GM23338 (cell line): ENCODE results near the gene PACS2. TPM values are rescaled to one million over a fixed set of nuclear protein-coding genes. Genes with fewer than 3 reads are reported as not detected.

Source experiments
- ATAC-seq: fragments of 200-7000 bp; cut with Tn5 transposase; 3 replicates; pipeline ENCODE4 v1.9.1; 2020
- DNase-seq: peaks from one replicate; pipeline ENCODE4 v3.0.0-alpha.2; 2015; ENCODE audit warnings: low spot score
- H2AFZ ChIP-seq: fragments of 200-600 bp; sonication (generic); 2 replicates; pipeline ENCODE4 v1.8.0; 2016; ENCODE audit warnings: antibody characterized with exemption, mild to moderate bottlenecking, moderate library complexity
- H3F3A ChIP-seq: fragments of 200-600 bp; sonication (generic); replicated peaks from 2 replicates; pipeline ENCODE4 v1.8.0; 2017; ENCODE audit warnings: antibody characterized with exemption, mixed run types, low read depth
- H3K27ac ChIP-seq: fragments of 200-600 bp; sonication (generic); 2 replicates; pipeline ENCODE4 v1.6.1; 2016; ENCODE audit warnings: low read depth
- H3K27me3 ChIP-seq: fragments of 200-600 bp; sonication (generic); 2 replicates; pipeline ENCODE4 v1.8.0; 2016; ENCODE audit warnings: mild to moderate bottlenecking, mixed run types, moderate library complexity; ENCODE audit not compliant: insufficient read depth
- H3K36me3 ChIP-seq: fragments of 200-600 bp; sonication (generic); 2 replicates; pipeline ENCODE4 v1.8.0; 2016; ENCODE audit warnings: mild to moderate bottlenecking; ENCODE audit not compliant: insufficient read depth
- H3K4me1 ChIP-seq: fragments of 200-600 bp; sonication (generic); 2 replicates; pipeline ENCODE4 v1.8.0; 2016; ENCODE audit warnings: mild to moderate bottlenecking, moderate library complexity; ENCODE audit not compliant: insufficient read depth
- H3K4me2 ChIP-seq: fragments of 200-600 bp; sonication (generic); 2 replicates; pipeline ENCODE4 v1.7.1; 2017; ENCODE audit warnings: mixed run types
- H3K4me3 ChIP-seq: fragments of 200-600 bp; sonication (generic); 2 replicates; pipeline ENCODE4 v1.6.1; 2016; ENCODE audit warnings: mixed run types
- H3K79me2 ChIP-seq: fragments of 200-600 bp; sonication (generic); replicated peaks from 2 replicates; pipeline ENCODE4 v1.8.0; 2017; ENCODE audit warnings: mild to moderate bottlenecking; ENCODE audit not compliant: insufficient read depth
- H3K9me2 ChIP-seq: fragments of 200-600 bp; sonication (generic); 2 replicates; pipeline ENCODE4 v1.8.0; 2017; ENCODE audit not compliant: insufficient read depth
- H4K20me1 ChIP-seq: fragments of 200-600 bp; sonication (generic); replicated peaks from 2 replicates; pipeline ENCODE4 v1.8.0; 2017; ENCODE audit warnings: mild to moderate bottlenecking; ENCODE audit not compliant: insufficient read depth
- H3K27ac Mint-ChIP-seq: 2 replicates; pipeline ENCODE4 v1.8.0; 2020; ENCODE audit warnings: inconsistent platforms, mild to moderate bottlenecking, moderate library complexity, mixed read lengths
- H3K27me3 Mint-ChIP-seq: 3 replicates; pipeline ENCODE4 v1.8.0; 2022; ENCODE audit warnings: low read depth, mild to moderate bottlenecking, moderate library complexity, mixed read lengths, inconsistent platforms; ENCODE audit not compliant: insufficient read depth, poor library complexity
- H3K36me3 Mint-ChIP-seq: 3 replicates; pipeline ENCODE4 v1.8.0; 2021; ENCODE audit warnings: low read depth, mild to moderate bottlenecking, inconsistent platforms, moderate library complexity, mixed read lengths
- H3K4me1 Mint-ChIP-seq: 3 replicates; pipeline ENCODE4 v1.8.0; 2020; ENCODE audit warnings: mild to moderate bottlenecking, inconsistent platforms, mixed read lengths
- H3K4me3 Mint-ChIP-seq: 3 replicates; pipeline ENCODE4 v1.8.0; 2021; ENCODE audit warnings: moderate library complexity, mild to moderate bottlenecking, inconsistent platforms, mixed read lengths
- H3K9me3 Mint-ChIP-seq: 3 replicates; pipeline ENCODE4 v1.8.0; 2020; ENCODE audit warnings: moderate library complexity, mild to moderate bottlenecking, inconsistent platforms, mixed read lengths
- CTCF ChIP-seq, 2 experiments: fragments of 200-600 bp in 1 of 2; sonication (generic) in 1 of 2; conservative IDR thresholded peaks; 2 replicates each; pipeline versions ENCODE4 v1.5.1 to v1.6.1; 2016 to 2017; ENCODE audit warnings: antibody characterized with exemption in 2 of 2, low read depth in 2 of 2, mild to moderate bottlenecking in 2 of 2, moderate library complexity in 1 of 2
- ETS1 ChIP-seq: IDR thresholded peaks from 2 replicates; pipeline ENCODE4 v1.6.1; 2016; ENCODE audit warnings: antibody characterized with exemption
- ZNF331 ChIP-seq: fragments of 250-450 bp; sonication (Bioruptor Pico); IDR thresholded peaks from 2 replicates; pipeline ENCODE4 v1.5.0; 2020; ENCODE audit warnings: low read depth, mild to moderate bottlenecking, moderate library complexity
- polyA plus RNA-seq: library from polyadenylated mRNA; unstranded; fragments of >200 nt; fragmentation: Nextera tagmentation; extraction: Ambion mirVana; gene quantifications from 2 replicates; pipeline ENCODE4 v1.2.1, GENCODE V29; 2016
- total RNA-seq: library from RNA; depleted of rRNA; stranded (reverse); fragments of >200 nt; shearing (Covaris generic); gene quantifications from 2 replicates; pipeline ENCODE4 v1.2.3, GENCODE V29; 2014
- TF ChIP-seq, protein P1 (sequence below): fragments of 250-450 bp; sonication (Bioruptor Pico); IDR thresholded peaks from 2 replicates; pipeline ENCODE4 v1.5.0; 2020; ENCODE audit warnings: mild to moderate bottlenecking, moderate library complexity
- TF ChIP-seq, protein P2 (sequence below): IDR thresholded peaks from one replicate; pipeline ENCODE4 v1.6.1; 2018; ENCODE audit warnings: antibody characterized with exemption; ENCODE audit not compliant: unreplicated experiment

PACS2 gene
- total and polyA plus RNA-seq, 2 experiments from 2014 or later: 22.5 to 79.0 TPM

GRCh38 chr14:105382343-105383082 is 68.0 kb downstream of the PACS2 start:
- H3K27me3 ChIP-seq: no peaks in the 10 kb centered on the region
- H3K36me3 ChIP-seq: no peaks in the 10 kb centered on the region
- Mint-ChIP-seq H3K9me3 (no peaks in the 10 kb centered on the region), H3K36me3 (peaks cover 15% of the 10 kb centered on the region), H3K4me1 (no peaks in the 10 kb centered on the region), H3K27me3 (peaks cover 5% of the 10 kb centered on the region), H3K4me3 (no peak overlapping the region), H3K27ac (no peak overlapping the region)
- no peak overlapping the region for H3K4me3 ChIP-seq
- H3K9me2 ChIP-seq: no peaks in the 10 kb centered on the region
- H3K4me2 ChIP-seq: no peak overlapping the region
- H3F3A ChIP-seq: 0 out of 2 replicates have a peak, but pooled peaks cover 2% of the 10 kb centered on the region
- H3K27ac ChIP-seq: no peak overlapping the region
- DNase-seq (no peak), ATAC-seq (no peak)
- no peaks in the 10 kb centered on the region for H3K79me2 ChIP-seq
- no peak overlapping the region for H2AFZ ChIP-seq
- TF ChIP-seq ZNF331 (no peak), CTCF (conservative IDR thresholded peaks at IDR 0.05; ENCODE audit: low read depth in 2 of 2) (no peak), ETS1 (no peak)
- TF ChIP-seq, protein P1, sequence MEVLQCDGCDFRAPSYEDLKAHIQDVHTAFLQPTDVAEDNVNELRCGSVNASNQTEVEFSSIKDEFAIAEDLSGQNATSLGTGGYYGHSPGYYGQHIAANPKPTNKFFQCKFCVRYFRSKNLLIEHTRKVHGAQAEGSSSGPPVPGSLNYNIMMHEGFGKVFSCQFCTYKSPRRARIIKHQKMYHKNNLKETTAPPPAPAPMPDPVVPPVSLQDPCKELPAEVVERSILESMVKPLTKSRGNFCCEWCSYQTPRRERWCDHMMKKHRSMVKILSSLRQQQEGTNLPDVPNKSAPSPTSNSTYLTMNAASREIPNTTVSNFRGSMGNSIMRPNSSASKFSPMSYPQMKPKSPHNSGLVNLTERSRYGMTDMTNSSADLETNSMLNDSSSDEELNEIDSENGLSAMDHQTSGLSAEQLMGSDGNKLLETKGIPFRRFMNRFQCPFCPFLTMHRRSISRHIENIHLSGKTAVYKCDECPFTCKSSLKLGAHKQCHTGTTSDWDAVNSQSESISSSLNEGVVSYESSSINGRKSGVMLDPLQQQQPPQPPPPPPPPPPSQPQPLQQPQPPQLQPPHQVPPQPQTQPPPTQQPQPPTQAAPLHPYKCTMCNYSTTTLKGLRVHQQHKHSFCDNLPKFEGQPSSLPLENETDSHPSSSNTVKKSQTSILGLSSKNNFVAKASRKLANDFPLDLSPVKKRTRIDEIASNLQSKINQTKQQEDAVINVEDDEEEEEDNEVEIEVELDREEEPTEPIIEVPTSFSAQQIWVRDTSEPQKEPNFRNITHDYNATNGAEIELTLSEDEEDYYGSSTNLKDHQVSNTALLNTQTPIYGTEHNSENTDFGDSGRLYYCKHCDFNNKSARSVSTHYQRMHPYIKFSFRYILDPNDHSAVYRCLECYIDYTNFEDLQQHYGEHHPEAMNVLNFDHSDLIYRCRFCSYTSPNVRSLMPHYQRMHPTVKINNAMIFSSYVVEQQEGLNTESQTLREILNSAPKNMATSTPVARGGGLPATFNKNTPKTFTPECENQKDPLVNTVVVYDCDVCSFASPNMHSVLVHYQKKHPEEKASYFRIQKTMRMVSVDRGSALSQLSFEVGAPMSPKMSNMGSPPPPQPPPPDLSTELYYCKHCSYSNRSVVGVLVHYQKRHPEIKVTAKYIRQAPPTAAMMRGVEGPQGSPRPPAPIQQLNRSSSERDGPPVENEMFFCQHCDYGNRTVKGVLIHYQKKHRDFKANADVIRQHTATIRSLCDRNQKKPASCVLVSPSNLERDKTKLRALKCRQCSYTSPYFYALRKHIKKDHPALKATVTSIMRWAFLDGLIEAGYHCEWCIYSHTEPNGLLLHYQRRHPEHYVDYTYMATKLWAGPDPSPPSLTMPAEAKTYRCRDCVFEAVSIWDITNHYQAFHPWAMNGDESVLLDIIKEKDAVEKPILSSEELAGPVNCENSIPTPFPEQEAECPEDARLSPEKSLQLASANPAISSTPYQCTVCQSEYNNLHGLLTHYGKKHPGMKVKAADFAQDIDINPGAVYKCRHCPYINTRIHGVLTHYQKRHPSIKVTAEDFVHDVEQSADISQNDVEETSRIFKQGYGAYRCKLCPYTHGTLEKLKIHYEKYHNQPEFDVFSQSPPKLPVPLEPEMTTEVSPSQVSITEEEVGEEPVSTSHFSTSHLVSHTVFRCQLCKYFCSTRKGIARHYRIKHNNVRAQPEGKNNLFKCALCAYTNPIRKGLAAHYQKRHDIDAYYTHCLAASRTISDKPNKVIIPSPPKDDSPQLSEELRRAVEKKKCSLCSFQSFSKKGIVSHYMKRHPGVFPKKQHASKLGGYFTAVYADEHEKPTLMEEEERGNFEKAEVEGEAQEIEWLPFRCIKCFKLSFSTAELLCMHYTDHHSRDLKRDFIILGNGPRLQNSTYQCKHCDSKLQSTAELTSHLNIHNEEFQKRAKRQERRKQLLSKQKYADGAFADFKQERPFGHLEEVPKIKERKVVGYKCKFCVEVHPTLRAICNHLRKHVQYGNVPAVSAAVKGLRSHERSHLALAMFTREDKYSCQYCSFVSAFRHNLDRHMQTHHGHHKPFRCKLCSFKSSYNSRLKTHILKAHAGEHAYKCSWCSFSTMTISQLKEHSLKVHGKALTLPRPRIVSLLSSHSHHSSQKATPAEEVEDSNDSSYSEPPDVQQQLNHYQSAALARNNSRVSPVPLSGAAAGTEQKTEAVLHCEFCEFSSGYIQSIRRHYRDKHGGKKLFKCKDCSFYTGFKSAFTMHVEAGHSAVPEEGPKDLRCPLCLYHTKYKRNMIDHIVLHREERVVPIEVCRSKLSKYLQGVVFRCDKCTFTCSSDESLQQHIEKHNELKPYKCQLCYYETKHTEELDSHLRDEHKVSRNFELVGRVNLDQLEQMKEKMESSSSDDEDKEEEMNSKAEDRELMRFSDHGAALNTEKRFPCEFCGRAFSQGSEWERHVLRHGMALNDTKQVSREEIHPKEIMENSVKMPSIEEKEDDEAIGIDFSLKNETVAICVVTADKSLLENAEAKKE: no peak
- TF ChIP-seq, protein P2, sequence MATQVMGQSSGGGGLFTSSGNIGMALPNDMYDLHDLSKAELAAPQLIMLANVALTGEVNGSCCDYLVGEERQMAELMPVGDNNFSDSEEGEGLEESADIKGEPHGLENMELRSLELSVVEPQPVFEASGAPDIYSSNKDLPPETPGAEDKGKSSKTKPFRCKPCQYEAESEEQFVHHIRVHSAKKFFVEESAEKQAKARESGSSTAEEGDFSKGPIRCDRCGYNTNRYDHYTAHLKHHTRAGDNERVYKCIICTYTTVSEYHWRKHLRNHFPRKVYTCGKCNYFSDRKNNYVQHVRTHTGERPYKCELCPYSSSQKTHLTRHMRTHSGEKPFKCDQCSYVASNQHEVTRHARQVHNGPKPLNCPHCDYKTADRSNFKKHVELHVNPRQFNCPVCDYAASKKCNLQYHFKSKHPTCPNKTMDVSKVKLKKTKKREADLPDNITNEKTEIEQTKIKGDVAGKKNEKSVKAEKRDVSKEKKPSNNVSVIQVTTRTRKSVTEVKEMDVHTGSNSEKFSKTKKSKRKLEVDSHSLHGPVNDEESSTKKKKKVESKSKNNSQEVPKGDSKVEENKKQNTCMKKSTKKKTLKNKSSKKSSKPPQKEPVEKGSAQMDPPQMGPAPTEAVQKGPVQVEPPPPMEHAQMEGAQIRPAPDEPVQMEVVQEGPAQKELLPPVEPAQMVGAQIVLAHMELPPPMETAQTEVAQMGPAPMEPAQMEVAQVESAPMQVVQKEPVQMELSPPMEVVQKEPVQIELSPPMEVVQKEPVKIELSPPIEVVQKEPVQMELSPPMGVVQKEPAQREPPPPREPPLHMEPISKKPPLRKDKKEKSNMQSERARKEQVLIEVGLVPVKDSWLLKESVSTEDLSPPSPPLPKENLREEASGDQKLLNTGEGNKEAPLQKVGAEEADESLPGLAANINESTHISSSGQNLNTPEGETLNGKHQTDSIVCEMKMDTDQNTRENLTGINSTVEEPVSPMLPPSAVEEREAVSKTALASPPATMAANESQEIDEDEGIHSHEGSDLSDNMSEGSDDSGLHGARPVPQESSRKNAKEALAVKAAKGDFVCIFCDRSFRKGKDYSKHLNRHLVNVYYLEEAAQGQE: no peak
- H4K20me1 ChIP-seq: no peaks in the 10 kb centered on the region
- H3K4me1 ChIP-seq: no peaks in the 10 kb centered on the region
